Right atrium auricular region (tissue), 2 donors: Measurements from ENCODE around the gene SETBP1. TPM values are rescaled to one million over a fixed set of nuclear protein-coding genes. Genes with fewer than 3 reads are reported as not detected.

Experiments used
- DNase-seq: peaks from one replicate; pipeline ENCODE4 v3.0.0-alpha.2; 2019; ENCODE audit warnings: low spot score
- H3K27ac ChIP-seq, 2 donors: fragments of 200-600 bp; sonication (generic); 1 replicate in 1 of 2; 2 replicates in 1 of 2; pipeline ENCODE4 v1.5.1; 2016 to 2019
- H3K27me3 ChIP-seq, 2 donors: fragments of 200-600 bp; sonication (generic); one replicate each; pipeline versions ENCODE4 v1.5.1 to v1.6.0; 2017 to 2019
- H3K36me3 ChIP-seq: fragments of 200-600 bp; sonication (generic); one replicate; pipeline ENCODE4 v1.5.1; 2016
- H3K4me1 ChIP-seq, 2 donors: fragments of 200-600 bp; sonication (generic); one replicate each; pipeline versions ENCODE4 v1.5.1 to v1.6.0; 2017 to 2019
- H3K4me3 ChIP-seq, 2 donors: fragments of 200-600 bp; sonication (generic); 1 replicate in 1 of 2; 2 replicates in 1 of 2; pipeline ENCODE4 v1.5.1; 2017 to 2019; ENCODE audit warnings: mild to moderate bottlenecking in 1 of 2, moderate library complexity in 1 of 2
- H3K9me3 ChIP-seq, 2 donors: fragments of 200-600 bp; sonication (generic); one replicate each; pipeline ENCODE4 v1.5.1; 2019
- CTCF ChIP-seq, 2 donors: fragments of 200-600 bp; sonication (generic); IDR thresholded peaks; one replicate each; pipeline ENCODE4 v1.5.1; 2019; ENCODE audit warnings: antibody characterized with exemption in 2 of 2
- total RNA-seq, 2 donors: library from RNA; depleted of rRNA; stranded (reverse); fragments of >200 nt; gene quantifications; one replicate each; pipeline ENCODE4 v1.1.0, GENCODE V29; 2016

The SETBP1 gene
- total RNA-seq, 2 donors from 2014 or later = 7.8 to 13.4 TPM

- no peak for DNase-seq
- Histone ChIP-seq H3K36me3 (no peaks in the 10 kb centered on the region), H3K9me3 (no peaks in the 10 kb centered on the region), H3K27ac (no peak overlapping the region), H3K4me1 (peaks cover 0 to 34% of the 10 kb centered on the region in 2 donors), H3K4me3 (no peak overlapping the region), H3K27me3 (no peaks in the 10 kb centered on the region)
- no peak for TF ChIP-seq CTCF (IDR thresholded peaks at IDR 0.05)
These were observed 331.6 kb downstream of the SETBP1 start for GRCh38 chr18:45012286-45012685.

GRCh38 chr18:45014047-45014501 is 333.4 kb downstream of the SETBP1 start:
- no peaks in the 10 kb centered on the region for H3K36me3 ChIP-seq
- H3K27me3 ChIP-seq = no peaks in the 10 kb centered on the region
- no peak overlapping the region for H3K4me3 ChIP-seq
- TF ChIP-seq CTCF (IDR thresholded peaks at IDR 0.05) = no peak
- H3K9me3 ChIP-seq = no peaks in the 10 kb centered on the region
- peak; percentile 62 for DNase-seq
- peaks cover 0 to 35% of the 10 kb centered on the region in 2 donors for H3K4me1 ChIP-seq
- no peak overlapping the region for H3K27ac ChIP-seq

GRCh38 chr18:45015788-45016128 is 335.1 kb downstream of the SETBP1 start:
- TF ChIP-seq CTCF (IDR thresholded peaks at IDR 0.05) = no peak

GRCh38 chr18:45019469-45019868 is 338.8 kb downstream of the SETBP1 start:
- H3K4me1 ChIP-seq = peaks cover 0 to 22% of the 10 kb centered on the region in 2 donors
- H3K36me3 ChIP-seq = no peaks in the 10 kb centered on the region
- no peak for TF ChIP-seq CTCF (IDR thresholded peaks at IDR 0.05)
- H3K4me3 ChIP-seq = no peak overlapping the region
- no peaks in the 10 kb centered on the region for H3K9me3 ChIP-seq
- DNase-seq = no peak
- H3K27ac ChIP-seq = no peak overlapping the region
- no peaks in the 10 kb centered on the region for H3K27me3 ChIP-seq

More at GRCh38 chr18:45015788-45016128, 335.1 kb downstream of the SETBP1 start:
- Histone ChIP-seq H3K4me1 (peaks cover 0 to 35% of the 10 kb centered on the region in 2 donors), H3K27ac (no peak overlapping the region), H3K36me3 (no peaks in the 10 kb centered on the region), H3K27me3 (no peaks in the 10 kb centered on the region), H3K9me3 (no peaks in the 10 kb centered on the region), H3K4me3 (no peak overlapping the region)
- no peak for DNase-seq

- DNase-seq = no peak
- no peaks in the 10 kb centered on the region for H3K36me3 ChIP-seq
- TF ChIP-seq CTCF (IDR thresholded peaks at IDR 0.05) = no peak
- no peaks in the 10 kb centered on the region for H3K4me1 ChIP-seq
- no peaks in the 10 kb centered on the region for H3K27me3 ChIP-seq
- no peak overlapping the region for H3K27ac ChIP-seq
- H3K9me3 ChIP-seq = no peaks in the 10 kb centered on the region
- H3K4me3 ChIP-seq = no peak overlapping the region
These were observed 342.8 kb downstream of the SETBP1 start for GRCh38 chr18:45023519-45023918.

- Histone ChIP-seq H3K4me1 (no peaks in the 10 kb centered on the region), H3K9me3 (no peaks in the 10 kb centered on the region), H3K27ac (no peak overlapping the region), H3K27me3 (no peaks in the 10 kb centered on the region), H3K4me3 (no peak overlapping the region), H3K36me3 (no peaks in the 10 kb centered on the region)
- no peak for DNase-seq
- TF ChIP-seq CTCF (IDR thresholded peaks at IDR 0.05) = no peak
These were observed 343.8 kb downstream of the SETBP1 start for GRCh38 chr18:45024357-45025088.
